HG03354 (cell line): ENCODE data around the gene C13orf46.
"Not testable (repeated sequence)": the region's sequence is repeated elsewhere in the genome, so short reads cannot be mapped to it uniquely, and the experiment has no call there.

Experiments used
- ATAC-seq: cut with Tn5 transposase; IDR thresholded peaks from one replicate; pipeline ENCODE4 v1.9.1; 2021; ENCODE audit warnings: mild to moderate bottlenecking; ENCODE audit not compliant: unreplicated experiment, poor library complexity, severe bottlenecking

C13orf46 gene

GRCh38 chr13:113996081-113996911, 22.4 kb upstream of the C13orf46 start:
- no peak for ATAC-seq

- ATAC-seq, result no peak
These were observed 21.2 kb upstream of the C13orf46 start for GRCh38 chr13:113995051-113995601.

GRCh38 chr13:113992276-113993005, 18.6 kb upstream of the C13orf46 start:
- ATAC-seq, result no peak

GRCh38 chr13:113991676-113992179, 17.9 kb upstream of the C13orf46 start:
- ATAC-seq, result no peak

- no peak for ATAC-seq
These were observed 17.4 kb upstream of the C13orf46 start for GRCh38 chr13:113991191-113991669.

- ATAC-seq, result no peak
These were observed 16.5 kb upstream of the C13orf46 start for GRCh38 chr13:113990321-113990837.

- no peak for ATAC-seq
These were observed 15.9 kb upstream of the C13orf46 start for GRCh38 chr13:113989585-113990300.

- ATAC-seq, result not testable (repeated sequence)
These were observed 15.0 kb upstream of the C13orf46 start for GRCh38 chr13:113988859-113989258.

GRCh38 chr13:113982296-113982661, 8.4 kb upstream of the C13orf46 start:
- no peak for ATAC-seq

- no peak for ATAC-seq
These were observed 7.9 kb upstream of the C13orf46 start for GRCh38 chr13:113981611-113982295.

GRCh38 chr13:113981194-113981605, 7.3 kb upstream of the C13orf46 start:
- no peak for ATAC-seq

- no peak for ATAC-seq
These were observed 6.7 kb upstream of the C13orf46 start for GRCh38 chr13:113980489-113981064.

- no peak for ATAC-seq
These were observed 6.1 kb upstream of the C13orf46 start for GRCh38 chr13:113979791-113980471.

- no peak for ATAC-seq
These were observed 5.0 kb upstream of the C13orf46 start for GRCh38 chr13:113978741-113979481.

GRCh38 chr13:113977976-113978375, 4.1 kb upstream of the C13orf46 start:
- no peak for ATAC-seq

- ATAC-seq, result no peak
These were observed 3.1 kb upstream of the C13orf46 start for GRCh38 chr13:113976711-113977684.
